ENCODE results near the gene ZNF19.

ZNF19 gene

GRCh38 chr16:71484006-71484893 lies 4.9 kb downstream of the ZNF19 start:
- DNase-seq = peak; percentile 88

DNA sequence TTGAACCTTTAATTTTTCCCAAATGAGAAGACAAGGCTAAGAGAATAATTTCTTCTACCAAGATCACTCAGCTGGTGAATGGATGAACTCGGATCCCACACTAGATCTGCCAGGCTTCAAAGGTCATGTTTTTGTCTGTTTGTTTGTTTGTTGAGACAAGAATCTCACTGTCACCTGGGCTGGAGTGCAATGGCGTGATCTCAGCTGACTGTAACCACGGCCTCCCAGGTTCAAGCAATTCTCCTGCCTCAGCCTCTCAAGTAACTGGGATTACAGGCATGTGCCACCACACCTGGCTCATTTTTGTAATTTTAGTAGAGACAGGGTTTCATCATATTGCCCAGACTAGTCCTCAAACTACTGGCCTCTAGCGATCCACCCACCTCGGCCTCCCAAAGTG lies 6.6 kb downstream of the ZNF19 start:
- DNase-seq = no peak

- DNase-seq = no peak
Observed at GRCh38 chr16:71480956-71481355, 8.2 kb downstream of the ZNF19 start.

DNA sequence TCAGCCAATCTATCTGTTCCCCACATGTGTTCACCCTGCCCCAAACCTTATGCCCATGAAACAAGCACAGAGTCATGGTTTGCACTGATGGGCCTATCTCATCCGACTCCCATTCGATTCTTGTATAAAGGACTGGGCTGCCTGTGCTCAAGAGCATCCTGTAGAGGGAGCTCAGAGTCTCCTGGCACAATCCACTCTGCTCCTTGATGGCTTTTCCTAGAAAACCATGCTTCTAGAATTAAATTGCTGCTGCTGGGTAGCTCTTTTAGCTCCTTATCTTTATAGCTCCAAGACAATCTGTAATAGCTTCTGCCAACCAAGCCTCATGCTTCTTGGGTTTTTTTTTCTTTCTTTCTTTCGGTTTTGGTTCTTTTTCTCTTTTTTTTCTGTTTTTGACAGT lies 9.7 kb downstream of the ZNF19 start:
- peak; percentile 13 for DNase-seq

DNA sequence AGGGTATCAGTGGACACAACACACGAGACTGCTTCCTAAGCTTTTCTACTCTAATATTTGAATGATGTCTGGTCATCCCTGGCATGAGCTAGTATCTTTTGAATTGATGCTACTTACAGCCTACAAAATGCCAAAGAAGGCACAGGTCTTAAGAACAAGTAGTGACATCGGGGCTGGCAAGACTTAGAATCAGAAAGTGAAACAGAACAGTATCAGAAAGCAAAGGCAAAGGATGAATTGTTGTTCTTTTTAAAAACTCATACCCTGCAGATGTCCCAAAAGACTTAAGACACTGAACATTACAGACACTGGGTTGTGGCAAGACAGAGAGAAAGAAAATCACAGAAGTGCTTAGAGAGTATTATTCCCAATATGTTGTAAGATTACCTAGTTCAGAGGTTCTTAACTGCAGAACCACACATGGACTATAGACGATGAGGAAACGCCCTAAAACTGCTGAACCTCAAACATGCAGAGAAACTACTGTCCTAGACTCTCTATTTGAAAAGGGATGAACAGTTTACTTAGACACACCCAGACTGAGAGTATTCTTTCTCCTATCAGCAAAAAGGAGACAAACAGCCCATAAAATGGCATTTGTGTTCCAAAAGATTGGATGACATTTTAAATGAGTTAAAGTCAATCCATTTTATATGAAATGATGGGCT lies 12.5 kb downstream of the ZNF19 start:
- DNase-seq = no peak

- no peak for DNase-seq
Observed at GRCh38 chr16:71474864-71475263, 14.3 kb downstream of the ZNF19 start.

DNA sequence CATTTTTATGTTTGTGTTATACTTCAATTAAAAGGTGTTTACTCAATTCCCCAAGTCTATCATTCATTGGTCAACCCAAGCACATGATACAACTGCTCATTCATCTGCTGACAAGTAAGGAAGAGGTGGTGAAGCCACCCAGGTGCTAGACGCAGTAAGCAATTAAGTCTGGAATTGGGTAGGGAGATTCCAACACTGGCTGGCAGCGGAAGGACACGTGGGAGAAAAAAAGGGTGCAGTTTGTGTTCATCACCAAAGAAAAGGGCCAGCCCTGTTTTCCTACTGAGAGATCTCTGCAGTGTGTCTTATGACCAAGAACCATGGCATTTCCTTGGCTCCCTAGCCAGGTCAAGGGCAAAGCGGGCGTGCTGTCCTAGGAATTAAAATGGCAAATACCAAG lies 15.2 kb downstream of the ZNF19 start:
- no peak for DNase-seq

GRCh38 chr16:71472931-71473330 lies 16.2 kb downstream of the ZNF19 start:
- no peak for DNase-seq

GRCh38 chr16:71472051-71472450 lies 17.1 kb downstream of the ZNF19 start:
- no peak for DNase-seq

DNA sequence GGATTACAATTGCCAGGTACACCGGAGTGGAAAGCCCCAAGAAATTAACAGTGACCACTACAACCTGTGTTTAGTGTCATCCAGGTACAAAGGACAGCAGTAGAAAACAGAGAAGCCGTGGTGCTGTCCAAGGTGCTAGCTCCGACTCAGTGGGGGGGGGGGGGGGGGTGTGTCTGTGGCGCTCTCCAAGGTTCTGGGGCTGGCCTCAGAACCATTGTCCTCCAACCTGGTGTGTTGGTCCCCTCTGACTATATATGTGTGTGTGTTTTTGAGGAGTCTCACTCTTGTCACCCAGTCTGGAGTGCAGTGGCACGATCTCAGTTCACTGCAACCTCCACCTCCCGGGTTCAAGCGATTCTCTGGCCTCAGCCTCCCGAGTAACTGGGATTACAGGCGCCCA lies 21.3 kb downstream of the ZNF19 start:
- DNase-seq = peak; percentile 5

- DNase-seq = no peak
Observed at GRCh38 chr16:71464231-71464630, 24.9 kb downstream of the ZNF19 start.

- peak; percentile 88 for DNase-seq
Observed at GRCh38 chr16:71461686-71462648, 27.2 kb downstream of the ZNF19 start, which contains the start of gene ZNF23. Gene ZNF23, minus strand, starts transcription at chr16:71462247. Its CDS starts 5,451 bp downstream, at chr16:71456796.

DNA sequence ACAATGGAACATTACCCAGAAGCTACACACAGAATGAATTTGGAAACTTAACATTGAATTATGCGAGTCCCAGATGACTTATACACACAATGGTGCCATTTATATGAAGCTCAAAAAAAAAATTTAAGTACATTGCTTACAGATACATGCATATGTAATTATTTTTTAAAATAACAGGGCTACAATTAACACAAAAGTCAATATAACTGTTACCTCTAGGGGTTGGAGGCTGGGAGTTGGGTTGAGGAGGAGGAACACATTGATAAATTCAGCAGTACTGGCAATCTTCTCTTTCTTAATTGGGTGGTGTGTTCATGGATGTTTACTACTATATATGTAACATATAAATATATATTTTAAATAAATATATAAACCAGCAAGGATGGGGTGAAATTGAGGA lies 28.2 kb downstream of the ZNF19 start:
- DNase-seq = no peak

DNA sequence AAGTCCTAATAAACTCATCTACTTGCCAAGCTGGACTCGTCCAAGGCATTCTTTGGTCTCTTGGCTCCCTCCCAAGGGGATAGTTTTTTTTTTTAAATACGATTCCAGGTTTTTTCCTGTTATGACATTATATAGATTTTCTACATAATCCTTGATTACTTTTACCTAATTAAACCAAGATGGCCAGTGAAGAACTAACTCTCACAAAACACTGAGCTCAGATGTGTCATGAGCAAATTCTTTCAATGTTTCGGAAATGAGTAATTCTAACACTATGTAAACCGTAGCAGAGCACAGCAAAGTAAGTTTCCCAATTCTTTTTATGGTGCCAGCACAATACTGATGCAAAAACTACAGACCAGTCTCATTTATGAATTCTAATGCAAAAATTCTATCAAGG lies 28.9 kb downstream of the ZNF19 start:
- no peak for DNase-seq

DNA sequence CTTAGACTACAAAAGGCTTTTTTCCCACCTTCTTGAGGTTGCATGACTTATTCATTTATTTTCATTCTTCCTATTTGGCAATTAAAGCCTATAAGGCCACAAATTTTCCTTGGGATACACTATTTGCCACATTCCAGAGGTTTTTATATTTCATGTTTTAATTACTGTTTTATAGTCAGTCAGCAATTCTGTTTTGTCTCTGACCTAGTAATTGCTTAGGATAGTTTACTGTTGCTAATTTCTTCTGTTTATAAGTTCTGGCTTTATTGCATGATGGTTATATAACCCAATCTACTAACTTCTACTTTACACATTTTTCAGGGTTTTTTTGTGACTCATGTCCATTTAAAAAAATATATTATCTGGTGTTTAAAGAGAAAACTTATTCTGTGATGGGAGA lies 29.6 kb downstream of the ZNF19 start:
- no peak for DNase-seq

DNA sequence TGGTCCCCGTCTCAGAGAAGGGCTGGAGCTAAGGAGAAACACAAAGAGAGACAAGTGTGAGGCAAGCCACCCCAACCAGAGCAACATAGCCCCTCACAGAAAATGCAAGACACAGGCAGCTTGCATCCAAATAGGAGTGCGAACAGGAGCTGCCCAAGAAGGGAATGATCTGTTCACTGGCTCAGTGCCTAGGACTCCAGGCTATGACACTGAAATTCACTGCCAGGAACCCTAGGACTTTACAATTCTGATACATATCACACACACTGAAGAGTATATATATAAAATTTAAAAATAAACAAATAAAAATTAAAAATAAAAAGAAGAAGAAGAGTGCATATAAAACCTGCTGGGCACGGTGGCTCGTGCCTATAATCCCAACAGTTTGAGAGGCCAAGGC lies 32.3 kb downstream of the ZNF19 start:
- DNase-seq = no peak

- DNase-seq = no peak
Observed at GRCh38 chr16:71453036-71453435, 36.1 kb downstream of the ZNF19 start.

DNA sequence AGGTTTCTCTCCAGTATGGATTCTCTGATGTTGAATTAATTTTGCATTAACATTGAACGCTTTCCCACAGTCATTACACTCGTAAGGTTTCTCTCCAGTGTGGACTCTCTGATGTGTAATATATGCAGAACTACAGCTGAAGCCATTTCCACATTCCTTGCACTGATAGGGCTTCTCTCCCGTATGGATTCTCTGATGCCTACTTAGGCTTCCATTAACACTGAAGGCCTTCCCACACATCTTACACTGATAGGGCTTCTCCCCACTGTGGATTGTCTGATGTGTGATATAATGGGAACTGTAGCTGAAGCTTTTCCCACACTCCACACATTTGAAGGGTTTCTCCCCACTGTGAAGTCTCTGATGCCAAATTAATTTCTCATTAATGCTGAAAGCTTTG lies 40.1 kb downstream of the ZNF19 start:
- DNase-seq = no peak

DNA sequence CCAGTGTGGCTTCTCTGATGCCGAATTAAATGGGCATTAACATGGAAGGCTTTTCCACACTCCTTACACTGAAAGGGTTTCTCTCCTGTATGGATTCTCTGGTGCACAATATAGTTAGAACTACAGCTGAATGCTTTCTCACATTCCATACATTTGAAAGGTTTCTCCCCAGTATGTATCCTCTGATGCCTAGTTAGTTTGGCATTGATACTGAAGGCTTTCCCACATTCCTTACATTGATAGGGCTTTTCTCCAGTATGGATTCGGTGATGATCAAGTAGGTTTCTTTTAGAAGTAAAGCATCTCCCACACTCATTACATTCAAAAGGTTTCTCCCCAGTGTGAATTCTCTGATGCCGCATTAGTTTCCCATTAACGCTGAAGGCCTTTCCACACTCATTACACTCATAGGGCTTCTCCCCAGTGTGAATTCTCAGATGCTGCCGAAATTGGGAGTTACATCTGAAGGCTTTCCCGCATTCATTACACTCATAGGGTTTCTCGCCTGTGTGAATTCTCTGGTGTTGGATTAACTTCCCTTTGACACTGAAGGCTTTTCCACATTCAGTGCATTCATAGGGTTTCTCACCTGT lies 40.8 kb downstream of the ZNF19 start:
- DNase-seq = no peak

GRCh38 chr16:71443714-71444113 lies 45.4 kb downstream of the ZNF19 start:
- DNase-seq = no peak

DNA sequence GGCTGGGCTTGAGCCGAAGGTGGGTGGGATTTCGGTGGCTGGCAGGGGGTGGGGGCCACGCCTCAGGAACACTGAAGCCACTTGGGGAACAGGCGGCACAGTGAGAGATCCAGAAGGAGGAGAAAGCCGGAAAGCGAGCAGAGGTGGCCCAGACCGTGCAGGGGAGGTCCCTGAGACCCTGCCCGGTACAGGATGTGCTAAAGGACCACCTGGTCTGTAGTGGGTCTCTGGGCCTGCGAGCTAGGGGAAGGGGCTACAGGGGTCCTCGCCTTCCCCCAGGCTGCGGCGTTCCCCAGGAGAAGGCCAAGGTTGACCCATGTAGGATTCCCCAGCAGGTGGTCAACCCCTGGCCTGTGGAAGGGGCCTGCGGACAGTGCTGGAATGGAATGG lies 47.1 kb downstream of the ZNF19 start, which contains the start of gene TLE7:
TLE7 (minus strand) TSS at position 4 of the 390 bp plus-strand sequence. CDS start 8,730 bp downstream, outside the sequence.
- no peak for DNase-seq

DNA sequence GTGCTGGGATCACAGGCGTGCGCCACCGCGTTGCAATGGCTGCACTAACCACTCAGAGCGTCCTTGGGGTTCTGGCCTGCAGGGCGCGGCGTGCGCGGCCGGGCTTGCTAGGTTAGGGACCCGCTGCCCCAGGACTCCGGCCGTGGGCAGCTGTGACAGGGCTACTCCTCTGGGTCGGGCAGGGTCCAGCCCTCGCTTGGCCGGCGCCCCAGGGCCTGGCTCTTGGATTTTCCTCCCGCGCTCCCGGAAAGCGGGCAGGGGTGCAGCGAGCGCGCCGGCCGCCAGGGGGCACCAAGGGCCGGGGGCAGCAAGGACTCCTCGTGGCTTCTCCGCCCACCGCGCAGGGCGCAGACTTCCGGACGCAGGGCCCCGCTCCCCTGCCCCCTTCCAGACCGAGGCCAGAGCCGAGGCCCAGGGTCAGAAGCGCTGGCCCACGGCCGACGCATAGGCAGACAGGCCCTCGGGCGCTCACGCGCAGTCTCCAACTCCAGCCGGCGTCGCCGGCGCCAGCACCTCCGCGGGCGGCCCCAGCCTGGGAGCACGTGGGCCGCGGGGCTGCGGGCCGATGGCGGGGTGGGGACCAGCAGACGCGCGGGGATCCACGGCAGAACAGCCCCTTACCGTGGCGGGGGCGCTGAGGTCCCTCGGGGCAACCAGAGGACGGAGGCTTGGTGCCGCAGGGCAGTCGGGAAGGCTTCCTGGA lies 47.6 kb downstream of the ZNF19 start:
- DNase-seq = peak; percentile 11

Data from activated CD4-positive, alpha-beta T cell treated with anti-CD3 and anti-CD28 coated beads, Interleukin-10, Interleukin-2, amounts not matched to agents 100 ng/mL and 50 ng/mL, durations not matched to agents 16 hours and 8 hours (primary cell).